ENCODE results near the gene ACP6.

DNA sequence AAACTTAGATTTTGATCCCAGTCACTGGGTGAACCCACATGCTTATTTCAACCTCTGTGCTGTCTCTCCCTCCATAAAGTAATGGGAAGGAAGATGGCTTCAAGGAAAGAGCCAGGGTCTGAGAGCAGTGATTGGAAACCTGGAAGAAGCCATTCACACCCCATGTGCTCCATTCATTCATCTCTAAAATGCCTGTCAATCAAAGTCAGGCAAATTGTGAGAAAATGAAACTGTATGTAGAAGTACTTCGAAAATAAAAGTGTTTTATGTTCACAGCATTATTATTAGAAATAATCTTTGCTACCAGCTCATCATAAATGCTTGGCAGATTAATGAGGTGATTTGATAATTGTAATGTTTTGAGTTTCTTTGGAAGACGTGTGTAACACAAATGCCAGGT is 61.0 kb downstream of the ACP6 start:
- no peak for TF ChIP-seq GATA3 (IDR thresholded peaks at IDR 0.05; ENCODE audit: low read depth, low read length)
- TF ChIP-seq GATA2 (IDR thresholded peaks at IDR 0.05; ENCODE audit: low read depth, low read length) = no peak
